ENCODE results near the gene DHDDS.
"Not testable (repeated sequence)": the region's sequence is repeated elsewhere in the genome, so short reads cannot be mapped to it uniquely, and the experiment has no call there.

Gene DHDDS

GRCh38 chr1:26431979-26432695 is at the start of gene DHDDS:
Gene DHDDS (plus strand): TSS chr1:26432321. CDS start chr1:26432946, 625 bp downstream.
- DNase-seq (ENCODE audit: low read depth) = peak; percentile 98

DNA sequence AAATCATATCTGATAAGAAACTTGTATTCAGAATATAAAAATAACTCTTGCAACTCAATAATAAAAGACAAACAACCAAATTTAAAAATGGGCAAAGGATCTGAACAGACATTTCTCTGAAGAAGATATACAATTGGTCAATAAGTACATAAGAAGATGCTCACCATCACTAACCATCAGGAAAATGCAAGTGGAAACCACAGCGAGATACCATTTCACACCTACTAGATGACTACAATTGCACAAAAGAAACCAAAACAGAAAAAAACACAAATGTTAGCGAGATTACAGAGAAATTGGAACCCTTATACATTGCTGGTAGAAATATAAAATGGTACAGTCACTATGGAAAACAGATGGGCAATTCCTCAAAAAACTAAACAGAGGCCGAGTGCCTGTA is 48.0 kb upstream of the DHDDS start:
- no peak for DNase-seq (ENCODE audit: low read depth)

GRCh38 chr1:26385063-26385462 is 47.1 kb upstream of the DHDDS start:
- not testable (repeated sequence) for DNase-seq (ENCODE audit: low read depth)

DNA sequence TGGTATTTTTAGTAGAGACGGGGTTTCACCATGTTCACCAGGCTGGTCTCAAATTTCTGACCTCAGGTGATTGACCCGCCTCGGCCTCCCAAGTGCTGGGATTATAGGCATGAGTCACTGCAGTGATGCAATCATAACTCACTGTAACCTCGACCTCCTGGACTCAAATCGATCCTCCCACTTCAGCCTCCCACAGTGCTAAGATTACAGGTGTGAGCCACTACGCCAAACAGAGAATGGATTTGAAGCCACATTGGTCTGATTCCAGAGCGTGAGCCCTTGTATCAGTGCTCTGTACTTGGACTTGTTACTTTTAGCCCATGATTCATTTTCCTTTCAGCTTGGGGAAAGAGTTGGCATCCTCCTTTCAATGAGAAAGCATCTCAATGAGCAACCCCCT is 44.7 kb upstream of the DHDDS start:
- no peak for DNase-seq (ENCODE audit: low read depth)

GRCh38 chr1:26388791-26389445 is 43.2 kb upstream of the DHDDS start:
- DNase-seq (ENCODE audit: low read depth) = no peak

DNA sequence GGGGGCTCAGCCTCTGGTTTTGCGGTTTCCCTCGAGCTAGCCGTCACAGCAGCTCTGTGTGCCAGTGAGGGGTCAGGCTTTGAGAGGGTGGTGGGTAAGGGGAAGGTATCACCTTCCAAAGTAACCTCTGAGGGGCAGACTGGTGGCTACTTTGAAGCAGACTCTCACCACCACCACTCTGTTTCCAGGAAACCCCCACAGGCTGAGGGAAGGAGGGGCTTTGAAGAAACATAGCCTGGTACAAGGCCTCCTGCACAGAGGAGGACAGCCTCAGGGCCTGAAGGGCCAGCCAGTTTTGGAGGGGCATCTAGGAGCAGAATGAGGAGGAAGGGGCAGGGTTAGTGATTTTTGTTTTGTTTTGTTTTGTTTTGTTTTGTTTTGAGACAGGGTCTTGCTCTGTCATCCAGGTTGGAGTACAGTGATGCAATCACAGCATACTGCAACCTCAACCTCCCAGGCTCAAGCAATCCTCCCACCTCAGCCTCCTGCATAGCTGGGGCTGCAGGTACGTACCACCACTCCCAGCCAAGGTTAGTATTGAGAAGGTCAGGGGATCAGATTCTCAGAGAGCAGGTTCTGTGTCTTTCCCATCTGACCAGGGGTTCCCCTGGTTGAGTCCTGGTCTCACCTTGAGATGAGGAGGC is 42.4 kb upstream of the DHDDS start:
- no peak for DNase-seq (ENCODE audit: low read depth)

GRCh38 chr1:26391450-26391849 is 40.7 kb upstream of the DHDDS start:
- peak; percentile 18 for DNase-seq (ENCODE audit: low read depth)

DNA sequence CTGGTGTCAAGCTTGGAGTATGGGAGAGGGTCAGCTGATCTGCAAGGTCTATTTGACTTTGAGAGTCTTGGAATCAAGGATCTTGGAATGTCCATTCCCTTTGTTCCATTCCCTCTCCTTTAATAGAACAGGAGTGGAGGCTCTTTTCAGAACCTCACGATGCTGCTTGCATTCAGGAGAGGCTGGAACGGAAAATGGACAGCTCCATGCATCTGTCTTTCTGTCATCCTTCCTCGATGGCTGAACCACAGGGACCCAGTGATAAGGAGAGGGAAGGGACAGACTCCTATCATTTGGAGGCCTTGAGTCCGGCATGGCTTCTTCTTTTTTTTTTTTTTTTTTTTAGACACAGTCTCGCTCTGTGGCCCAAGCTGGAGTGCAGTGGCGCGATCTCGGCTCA is 36.4 kb upstream of the DHDDS start:
- no peak for DNase-seq (ENCODE audit: low read depth)

GRCh38 chr1:26399034-26399433 is 33.1 kb upstream of the DHDDS start:
- no peak for DNase-seq (ENCODE audit: low read depth)

GRCh38 chr1:26401891-26402290 is 30.2 kb upstream of the DHDDS start:
- DNase-seq (ENCODE audit: low read depth) = no peak

DNA sequence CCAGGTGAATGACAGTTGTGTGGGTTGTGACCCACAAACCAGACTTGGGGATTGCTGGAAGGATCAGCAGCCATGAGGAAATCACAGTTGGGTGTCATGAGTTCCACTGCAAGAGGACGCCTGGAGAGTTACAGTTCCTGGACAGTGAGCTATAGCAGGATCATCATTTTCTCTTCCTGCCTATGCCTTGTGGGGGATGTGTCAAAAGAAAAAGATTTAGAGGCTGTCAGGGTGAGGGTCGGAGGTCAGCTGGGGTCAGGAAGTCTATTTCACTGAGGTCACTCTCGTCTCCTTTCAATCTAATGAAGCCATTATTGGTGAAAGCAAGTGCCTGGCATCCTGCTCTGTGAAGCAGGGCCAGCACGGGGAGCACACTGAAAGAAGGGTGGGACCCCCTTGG is 28.5 kb upstream of the DHDDS start:
- no peak for DNase-seq (ENCODE audit: low read depth)

- no peak for DNase-seq (ENCODE audit: low read depth)
These were observed 27.5 kb upstream of the DHDDS start for GRCh38 chr1:26404641-26405040.

- no peak for DNase-seq (ENCODE audit: low read depth)
These were observed 26.7 kb upstream of the DHDDS start for GRCh38 chr1:26405281-26405915.

DNA sequence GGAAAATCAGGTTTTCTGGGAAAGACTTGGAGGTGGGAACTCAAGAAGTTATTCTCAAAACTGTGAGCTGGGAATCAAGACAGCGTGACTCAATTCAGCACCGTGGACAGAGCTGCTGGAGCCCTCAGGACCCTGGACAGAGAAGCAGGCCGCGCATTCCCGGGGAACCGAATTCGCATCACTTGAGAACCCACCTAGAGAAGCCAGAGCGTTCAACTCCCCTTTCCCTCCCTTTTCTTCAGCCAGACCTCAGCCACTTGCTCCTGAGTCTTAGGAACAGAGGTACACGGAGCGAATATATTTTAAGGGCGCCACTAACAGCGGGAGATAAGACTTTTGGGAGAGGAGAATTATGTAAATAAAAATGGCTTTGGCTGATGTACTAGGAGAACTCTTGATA is 23.5 kb upstream of the DHDDS start:
- DNase-seq (ENCODE audit: low read depth) = peak; percentile 66

DNA sequence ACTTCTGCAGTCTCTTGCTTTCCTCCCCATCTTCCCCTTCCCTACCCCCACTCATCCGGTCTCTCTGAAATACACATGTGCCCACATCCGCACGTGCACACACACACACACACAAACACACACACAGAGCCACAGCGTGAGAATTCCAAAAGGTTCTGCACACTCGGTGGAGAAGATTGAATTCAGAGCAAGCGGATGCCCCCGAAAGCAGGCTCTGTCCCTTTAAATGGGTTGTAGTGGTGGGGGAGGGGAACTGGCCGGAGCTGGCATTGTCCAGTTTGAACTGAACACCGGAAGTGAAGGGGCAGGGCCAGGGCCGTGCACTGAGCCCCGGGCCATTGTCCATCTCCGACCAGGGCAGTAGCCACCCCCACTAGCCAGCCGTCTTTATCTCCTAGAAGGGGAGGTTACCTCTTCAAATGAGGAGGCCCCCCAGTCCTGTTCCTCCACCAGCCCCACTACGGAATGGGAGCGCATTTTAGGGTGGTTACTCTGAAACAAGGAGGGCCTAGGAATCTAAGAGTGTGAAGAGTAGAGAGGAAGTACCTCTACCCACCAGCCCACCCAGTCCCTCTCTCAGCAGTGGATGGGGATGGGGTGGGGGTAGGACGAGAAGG is 22.8 kb upstream of the DHDDS start:
- DNase-seq (ENCODE audit: low read depth) = no peak

GRCh38 chr1:26410706-26411623 is 21.2 kb upstream of the DHDDS start, which contains the start of gene LIN28A:
Gene LIN28A (plus strand): TSS chr1:26410817. CDS start chr1:26410892, 75 bp downstream.
- DNase-seq (ENCODE audit: low read depth) = no peak

DNA sequence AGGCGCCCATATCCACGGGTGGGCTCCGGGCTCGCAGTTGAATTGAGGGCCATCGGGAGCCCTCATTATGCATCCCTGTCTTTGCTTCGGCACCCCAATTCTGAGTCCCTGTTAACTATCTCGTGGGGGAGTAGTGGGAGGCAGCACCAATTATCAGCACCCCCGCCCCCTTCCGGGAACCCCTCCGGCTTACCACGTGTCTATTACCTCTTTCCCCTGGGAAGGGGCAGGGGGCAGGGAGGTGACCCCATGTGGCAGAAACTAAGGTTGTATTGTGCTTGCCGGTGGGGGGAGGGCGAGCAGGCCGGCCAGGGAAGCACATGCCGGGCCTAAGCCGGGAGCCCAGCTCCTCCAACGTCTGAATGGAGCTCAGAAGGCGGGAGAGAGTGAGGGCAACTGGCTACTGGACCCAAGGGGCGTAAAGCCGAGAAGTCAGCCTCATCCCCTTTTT is 20.5 kb upstream of the DHDDS start:
- DNase-seq (ENCODE audit: low read depth) = no peak

GRCh38 chr1:26412180-26412840 is 19.8 kb upstream of the DHDDS start:
- no peak for DNase-seq (ENCODE audit: low read depth)

DNA sequence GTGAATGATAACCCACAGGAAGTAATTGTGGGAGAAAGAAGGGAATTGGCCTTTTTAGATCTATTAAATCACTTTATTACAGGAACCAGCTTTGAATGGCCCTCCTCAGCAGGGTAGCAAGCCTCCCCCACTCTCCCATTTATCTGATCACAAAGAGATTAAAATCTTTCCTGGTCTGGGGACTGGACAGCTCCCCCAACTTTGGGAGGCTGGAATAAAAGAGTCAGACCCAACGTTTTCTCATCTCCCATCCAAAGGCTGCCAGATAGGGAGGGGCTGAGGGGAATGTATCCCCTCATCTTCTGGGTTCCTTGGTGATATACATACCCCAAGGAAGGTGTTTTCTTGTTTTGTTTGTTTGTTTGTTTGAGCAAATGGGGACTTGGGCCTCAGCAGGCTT is 19.1 kb upstream of the DHDDS start:
- no peak for DNase-seq (ENCODE audit: low read depth)

GRCh38 chr1:26417111-26417759 is 14.9 kb upstream of the DHDDS start:
- peak; percentile 81 for DNase-seq (ENCODE audit: low read depth)
